ENCODE data around the gene APOL3.
"Not testable (repeated sequence)": the region's sequence is repeated elsewhere in the genome, so short reads cannot be mapped to it uniquely, and the experiment has no call there.

The APOL3 gene

DNA sequence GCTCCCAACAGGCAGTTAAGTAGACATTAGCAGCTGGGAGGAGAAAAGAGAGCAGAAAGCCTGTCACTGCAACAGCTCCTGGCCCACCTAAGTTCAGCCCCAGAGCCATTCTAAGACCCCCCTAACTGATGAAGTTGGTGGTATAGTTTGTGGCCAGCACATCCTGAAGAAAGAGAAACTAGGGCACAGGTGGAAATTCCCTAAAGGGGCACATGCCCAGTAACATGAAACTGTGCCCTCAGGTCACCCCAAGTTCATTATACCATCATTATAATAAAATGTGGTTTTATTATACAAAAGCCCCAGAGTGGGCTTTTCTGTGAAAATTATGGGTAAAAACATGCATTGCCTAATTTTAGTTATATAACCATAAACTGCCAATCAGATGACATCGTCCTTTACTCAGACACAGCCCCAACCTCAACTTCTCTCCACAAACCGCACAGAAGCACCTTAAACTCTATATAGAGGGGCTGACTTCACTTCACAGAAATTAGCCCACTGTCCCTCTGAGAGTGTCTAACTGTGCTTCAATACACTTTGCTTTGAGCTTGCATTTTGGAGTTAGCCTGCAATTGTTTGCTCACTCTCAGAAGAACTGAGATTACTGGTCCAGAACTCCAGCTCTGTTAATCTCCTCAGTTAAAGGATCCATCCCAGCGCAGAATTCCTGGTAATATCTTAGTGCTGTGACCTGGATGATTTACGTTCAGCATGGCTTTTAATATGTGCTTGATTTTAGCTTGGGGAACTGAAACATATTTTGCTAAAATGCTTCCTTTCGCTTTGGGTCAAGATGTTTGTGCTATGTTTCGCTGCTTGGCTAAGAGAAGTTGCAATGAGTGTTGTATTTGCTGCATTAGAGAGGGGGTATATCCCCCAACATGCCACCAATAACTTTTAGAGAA lies 1.8 kb upstream of the APOL3 start:
- no peak for DNase-seq (ENCODE audit: low spot score)
- FAIRE-seq: no peak

DNA sequence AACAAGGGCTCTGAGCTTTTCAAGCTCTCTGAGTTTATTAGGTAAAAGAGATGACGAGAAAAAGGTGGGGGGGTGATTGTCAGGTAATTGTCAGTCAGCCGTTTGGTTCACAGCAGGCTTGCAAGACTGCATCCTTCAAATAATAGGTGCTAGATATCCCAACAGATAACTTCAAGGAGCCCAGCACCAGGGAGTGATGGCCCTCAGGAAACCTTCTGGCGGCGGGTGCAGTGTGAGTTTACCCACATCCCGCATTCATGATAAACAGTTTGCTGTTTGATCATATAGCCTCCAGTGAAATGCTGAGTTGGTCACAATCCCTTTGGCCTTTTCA lies 1.2 kb upstream of the APOL3 start:
- not testable (repeated sequence) for DNase-seq (ENCODE audit: low spot score); FAIRE-seq

DNA sequence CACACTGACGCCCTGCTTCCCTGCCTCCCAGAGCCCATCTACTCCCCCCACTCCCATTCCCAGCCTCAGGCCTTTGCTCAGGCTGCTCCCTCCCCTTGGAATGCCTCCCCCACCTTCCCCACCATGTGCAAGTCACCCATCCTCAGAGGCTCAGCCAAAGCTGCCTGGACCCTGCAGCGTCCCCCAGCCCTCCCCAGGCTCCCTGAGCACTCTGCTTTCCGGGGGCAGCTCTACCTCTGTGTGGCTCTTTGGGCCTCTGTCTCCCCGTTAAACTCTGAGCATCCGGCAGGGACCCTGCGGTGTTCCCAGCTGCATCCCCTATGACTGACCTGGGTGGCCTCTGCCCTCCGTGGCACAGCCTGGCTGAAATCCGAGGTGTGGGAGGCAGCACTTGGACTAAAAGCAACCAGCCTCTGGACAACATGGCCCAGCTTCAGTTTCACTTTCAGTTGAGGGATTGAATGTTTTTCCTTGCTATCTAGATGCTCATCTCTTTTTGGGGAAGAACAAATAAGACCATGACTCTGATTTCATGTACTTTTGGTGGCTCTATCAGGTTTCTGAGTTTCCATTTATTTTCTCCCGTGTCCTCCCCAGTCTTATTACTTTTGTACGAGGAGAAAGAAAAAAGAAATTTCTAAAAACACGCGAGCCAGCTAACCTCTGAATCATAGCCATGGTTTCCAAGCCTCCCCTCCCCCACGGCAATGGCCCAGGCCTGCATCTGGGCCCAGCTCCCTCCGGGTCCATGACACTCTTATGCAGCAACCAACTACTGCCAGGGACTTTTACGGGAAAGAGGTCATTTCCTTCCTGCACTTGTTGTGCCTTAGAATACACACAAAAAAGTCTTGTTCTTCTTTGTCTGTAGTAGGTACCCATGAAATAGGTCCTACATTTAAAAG lies 3.8 kb downstream of the APOL3 start:
- DNase-seq (ENCODE audit: low spot score) (peak; percentile 77), FAIRE-seq (peak; percentile 37)

DNA sequence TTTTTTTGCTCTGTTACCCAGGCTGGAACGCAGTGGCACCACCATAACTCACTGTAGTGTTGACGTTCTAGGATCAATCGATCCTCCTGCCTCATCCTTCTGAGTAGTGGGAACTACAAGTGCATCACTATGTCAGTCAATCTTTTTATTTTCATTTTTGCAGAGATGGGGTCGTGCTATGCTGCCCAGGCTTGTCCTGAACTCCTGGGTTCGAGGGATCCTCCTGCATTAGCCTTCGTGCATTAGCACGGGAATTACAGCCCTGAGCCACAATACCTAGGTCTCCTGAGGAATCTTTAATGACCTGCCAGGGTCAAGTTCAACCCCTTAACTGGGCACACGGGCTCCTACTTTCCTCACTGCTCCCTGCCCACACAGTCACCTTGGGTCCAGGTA lies 4.4 kb downstream of the APOL3 start:
- no peak for FAIRE-seq
- DNase-seq (ENCODE audit: low spot score): no peak

DNA sequence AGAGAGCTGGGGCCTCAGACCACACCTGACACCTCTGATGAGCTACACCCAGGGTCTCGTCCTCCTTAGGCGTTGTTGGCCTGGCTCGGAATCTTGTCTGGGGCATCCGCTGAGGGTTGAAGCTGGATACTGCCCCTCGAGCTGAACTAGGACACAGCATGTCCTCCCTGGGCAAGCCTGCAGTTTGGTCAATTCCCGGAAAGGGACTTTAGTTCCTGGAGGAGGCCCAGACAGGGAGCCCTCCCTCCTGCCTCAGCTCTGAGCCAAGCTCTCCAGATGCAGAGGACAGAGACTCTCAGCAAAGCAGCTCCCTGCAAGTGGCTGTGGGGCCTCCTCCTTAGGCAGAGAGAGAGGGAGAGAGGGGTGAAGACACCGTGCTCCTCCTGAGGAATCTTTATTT lies 4.9 kb downstream of the APOL3 start:
- FAIRE-seq (no peak), DNase-seq (ENCODE audit: low spot score) (no peak)

DNA sequence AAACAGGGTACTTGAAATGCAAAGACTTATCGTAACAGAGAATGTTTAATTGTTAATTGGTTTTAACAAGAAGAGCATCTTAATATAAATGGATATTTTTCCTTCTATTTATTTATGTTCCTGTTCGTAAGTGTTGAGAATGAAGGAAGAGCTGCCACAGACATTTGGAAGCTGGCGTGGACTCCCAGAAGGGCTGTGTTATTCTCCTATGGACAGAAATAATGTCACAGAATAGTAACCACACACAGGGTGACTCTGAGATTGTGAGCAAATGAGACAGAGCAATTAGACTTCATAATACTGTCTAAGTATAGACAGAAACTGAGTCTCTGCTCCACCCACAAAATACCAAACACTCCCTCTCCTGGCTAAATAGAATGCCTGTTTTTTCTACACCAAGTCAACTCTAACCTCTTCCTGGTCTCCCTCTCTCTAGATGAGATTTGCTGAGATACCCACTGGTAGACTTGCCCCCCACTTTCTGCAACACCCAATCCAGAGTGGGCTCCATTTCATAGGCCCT lies 6.1 kb downstream of the APOL3 start:
- no peak for FAIRE-seq
- no peak for DNase-seq (ENCODE audit: low spot score)

DNA sequence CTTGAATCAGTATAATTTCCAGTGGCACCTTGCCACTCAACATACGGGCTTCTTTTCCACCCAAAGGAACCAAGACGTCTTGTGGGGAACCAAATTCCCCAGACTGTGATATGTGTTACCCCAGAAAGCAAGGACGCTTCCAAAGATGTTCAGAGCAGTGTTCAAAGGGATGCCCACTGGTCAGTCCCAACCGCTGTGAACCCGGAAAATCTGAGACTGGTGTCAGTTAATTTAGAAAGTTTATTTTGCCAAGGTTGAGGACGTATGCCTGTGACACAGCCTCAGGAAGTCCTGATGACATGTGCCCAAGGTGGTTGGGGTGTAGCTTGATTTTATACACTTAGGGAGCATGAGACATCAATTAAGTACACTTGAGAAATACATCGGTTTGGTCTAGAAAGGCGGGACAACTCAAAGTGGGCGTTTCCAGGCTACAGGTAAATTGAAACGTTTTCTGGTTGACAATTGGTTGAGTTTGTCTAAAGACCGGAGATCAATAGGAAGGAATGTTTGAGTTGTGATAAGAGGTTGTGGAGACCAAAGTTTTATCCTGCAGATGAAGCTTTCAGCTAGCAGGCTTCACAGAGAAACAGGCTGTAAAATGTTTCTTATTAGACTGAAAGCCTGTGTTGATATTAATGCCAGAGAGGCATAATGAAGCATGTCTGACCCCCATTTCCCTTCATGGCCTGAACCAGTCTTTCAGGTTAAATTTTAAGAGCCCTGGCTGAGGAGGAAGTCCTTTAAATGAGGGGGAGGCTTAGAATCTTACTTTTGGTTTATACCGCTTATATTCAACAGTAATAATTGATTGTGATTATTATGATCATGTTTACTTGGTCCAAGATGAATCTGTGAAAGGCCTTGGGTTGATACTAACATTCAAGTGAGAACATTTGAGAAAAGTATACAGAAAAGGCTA lies 6.8 kb downstream of the APOL3 start:
- FAIRE-seq (no peak), DNase-seq (ENCODE audit: low spot score) (no peak)

DNA sequence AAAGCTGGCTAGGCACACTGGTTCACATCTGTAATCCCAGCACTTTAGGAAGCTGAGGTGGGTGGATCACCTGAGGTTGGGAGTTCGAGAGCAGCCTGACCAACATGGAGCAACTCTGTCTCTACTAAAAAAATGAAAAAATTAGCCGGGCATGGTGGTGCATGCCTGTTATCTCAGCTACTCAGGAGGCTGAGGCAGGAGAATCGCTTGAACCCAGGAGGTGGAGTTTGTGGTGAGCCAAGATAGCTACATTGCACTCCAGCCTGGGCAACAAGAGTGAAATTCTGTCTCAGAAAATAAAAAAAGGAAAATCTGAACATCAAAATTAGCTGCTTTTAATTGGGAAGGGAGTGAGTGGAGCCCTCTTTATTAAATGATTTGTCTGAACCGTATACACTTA lies 7.7 kb downstream of the APOL3 start:
- DNase-seq (ENCODE audit: low spot score); FAIRE-seq: not testable (repeated sequence)

DNA sequence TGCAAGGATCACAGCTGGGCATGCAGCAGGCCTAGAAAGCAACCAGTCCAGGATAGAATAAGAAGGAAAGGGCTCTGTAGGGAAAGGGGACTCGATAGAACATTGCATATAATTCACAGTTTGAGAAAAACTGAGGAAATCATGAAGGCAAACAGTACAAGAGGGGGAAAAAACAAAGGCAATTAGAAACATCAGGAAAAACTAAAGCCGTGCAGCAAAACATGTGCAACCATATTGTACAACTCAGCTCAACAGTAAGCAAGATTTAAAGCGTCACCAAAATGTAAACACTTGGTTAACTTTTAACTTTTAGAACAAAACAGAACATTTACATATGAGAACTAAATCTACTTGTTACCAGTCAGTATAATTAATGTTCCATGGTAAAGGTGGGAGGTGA lies 8.5 kb downstream of the APOL3 start:
- FAIRE-seq (no peak), DNase-seq (ENCODE audit: low spot score) (no peak)

DNA sequence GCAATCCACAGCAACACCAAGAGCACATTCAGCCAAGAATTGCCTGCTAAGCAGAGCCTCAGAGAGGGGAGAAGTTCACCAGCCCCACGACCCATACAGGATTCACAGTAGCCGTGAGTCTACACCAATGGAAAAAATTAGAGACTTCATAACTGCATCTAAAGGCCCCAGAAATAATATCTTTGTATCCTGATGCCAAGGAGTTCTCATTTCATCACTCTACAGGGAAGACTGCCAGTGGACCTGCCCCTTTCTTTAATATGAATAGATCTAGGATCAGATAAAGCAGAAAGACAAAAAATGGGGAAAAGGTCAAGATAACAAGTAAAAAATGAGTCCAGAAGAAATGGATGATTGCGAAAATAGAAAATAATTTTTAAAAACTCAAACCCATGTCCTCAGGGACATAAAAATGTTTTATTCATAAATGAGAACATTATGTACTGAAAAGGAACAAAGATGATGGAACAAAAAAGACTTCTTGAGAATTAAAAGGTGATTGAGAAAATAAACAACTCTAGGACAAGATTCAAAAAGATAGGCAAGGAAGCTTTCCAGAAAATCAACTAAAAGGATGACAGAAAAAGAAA lies 9.5 kb downstream of the APOL3 start:
- DNase-seq (ENCODE audit: low spot score) (no peak), FAIRE-seq (no peak)

DNA sequence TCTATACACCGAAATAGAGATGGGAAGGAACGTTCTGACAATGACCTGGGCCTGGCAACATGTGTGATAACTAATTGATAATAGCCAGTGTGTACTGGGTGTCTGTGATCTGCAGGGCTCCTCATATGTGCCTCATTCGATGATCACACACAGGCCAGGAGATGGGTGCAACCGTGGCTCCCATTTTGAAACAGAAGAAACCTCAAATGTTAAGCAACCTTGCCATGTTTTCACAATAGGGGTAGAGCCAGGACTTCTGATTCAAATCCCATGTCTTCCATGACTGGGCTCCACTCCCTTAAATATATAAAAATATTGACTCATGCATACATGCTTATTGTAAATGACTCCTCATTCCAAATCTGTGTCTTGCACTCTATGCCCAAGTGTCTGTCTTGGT lies 11.1 kb downstream of the APOL3 start:
- DNase-seq (ENCODE audit: low spot score) (no peak), FAIRE-seq (no peak)

DNA sequence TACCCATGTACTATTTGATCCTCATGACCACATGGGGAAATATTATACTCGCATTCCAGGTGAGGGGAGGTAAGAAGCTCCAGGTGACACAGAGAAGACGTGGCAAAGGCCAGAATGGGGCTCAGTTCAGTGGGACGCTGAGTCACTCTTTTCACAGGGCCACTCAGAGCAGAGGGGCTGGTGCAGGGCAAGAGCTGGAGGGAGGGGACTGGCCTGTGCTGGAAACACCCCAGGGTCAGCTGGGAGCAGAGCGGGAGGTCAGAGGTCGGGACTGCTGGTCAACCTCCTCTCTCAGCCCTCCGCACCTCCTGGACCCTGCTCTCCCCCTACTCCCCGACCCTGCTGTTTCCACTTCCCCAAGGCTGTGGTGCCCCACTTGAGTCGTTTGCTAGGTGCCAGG lies 12.1 kb downstream of the APOL3 start:
- DNase-seq (ENCODE audit: low spot score): no peak
- no peak for FAIRE-seq

DNA sequence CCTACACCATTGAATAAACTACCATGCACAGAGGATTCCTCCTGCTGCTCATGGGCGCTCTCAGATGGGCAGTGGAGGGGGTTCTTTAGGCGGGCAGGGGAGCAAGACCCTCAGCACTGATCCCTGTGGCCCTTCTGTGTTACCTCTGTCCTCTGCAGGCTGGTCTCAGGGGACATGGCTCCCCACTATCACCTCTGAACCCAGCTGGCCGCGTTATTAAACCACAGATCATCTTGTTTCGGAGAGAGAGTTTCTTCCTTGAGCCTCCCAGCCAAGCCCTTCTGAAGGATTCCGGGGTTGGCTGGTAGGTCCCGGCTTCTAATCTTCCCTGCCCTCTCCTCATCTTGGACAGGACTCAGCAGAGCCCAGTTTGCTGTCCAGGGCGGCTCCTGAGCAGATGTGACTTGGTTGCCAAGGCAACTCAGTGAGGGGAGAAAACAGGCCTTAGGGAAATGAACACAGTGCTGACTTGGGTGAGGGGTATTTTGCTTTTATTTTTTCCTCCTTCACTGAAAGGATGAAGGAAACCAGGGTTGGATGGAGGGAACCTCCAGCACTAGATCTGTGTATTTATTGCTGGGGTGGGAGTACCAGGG lies 13.3 kb downstream of the APOL3 start:
- no peak for FAIRE-seq
- no peak for DNase-seq (ENCODE audit: low spot score)

DNA sequence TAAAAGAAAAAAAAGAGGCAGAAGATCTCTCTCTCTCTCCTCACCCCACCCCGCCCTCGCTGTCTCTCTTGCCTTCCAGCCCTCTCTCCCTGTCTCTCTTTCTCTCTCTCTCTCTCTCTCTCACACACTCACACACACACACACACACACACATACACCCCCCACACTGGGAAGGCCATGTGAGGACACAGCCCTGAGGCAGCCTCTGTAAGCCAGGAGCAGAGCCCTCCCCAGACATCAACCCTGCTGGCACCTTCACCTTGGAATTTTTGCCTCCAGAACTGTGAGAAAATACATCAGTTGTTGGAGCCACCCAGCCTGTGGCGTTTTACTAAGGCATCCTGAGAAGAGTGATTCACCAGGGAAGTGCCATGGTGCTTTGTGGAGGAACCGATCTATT lies 14.7 kb downstream of the APOL3 start:
- no peak for DNase-seq (ENCODE audit: low spot score)
- peak; percentile 83 for FAIRE-seq

DNA sequence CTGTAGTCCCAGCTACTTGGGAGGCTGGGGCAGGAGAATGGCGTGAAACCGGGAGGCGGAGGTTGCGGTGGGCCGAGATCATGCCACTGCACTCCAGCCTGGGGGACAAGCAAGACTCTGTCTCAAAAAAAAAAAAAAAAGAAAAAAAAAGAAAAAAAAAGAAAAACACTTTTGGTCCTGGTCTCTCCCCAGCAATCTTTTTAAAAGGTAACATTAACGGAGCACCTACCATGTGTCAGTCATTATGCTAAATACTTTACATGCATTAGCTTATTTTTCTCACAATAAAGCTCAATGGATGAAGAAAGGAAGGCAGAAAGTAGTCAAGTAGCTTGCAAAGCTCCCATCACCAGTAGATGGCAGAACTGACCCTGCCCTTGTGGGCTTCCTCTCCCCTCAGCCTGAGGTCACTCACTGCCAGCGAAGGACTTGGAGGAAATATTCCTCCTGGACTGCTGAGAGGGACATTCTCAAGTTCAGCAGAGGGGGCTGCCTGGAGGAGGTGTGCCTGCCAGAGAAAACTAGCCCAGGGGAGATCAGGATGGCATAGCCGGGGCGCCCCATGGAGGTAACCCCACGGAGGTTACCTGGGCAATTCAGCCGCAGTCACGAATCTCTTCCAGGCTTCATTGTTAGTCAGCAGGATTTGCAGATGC lies 15.5 kb downstream of the APOL3 start:
- DNase-seq (ENCODE audit: low spot score): peak; percentile 51
- FAIRE-seq: peak; percentile 40

DNA sequence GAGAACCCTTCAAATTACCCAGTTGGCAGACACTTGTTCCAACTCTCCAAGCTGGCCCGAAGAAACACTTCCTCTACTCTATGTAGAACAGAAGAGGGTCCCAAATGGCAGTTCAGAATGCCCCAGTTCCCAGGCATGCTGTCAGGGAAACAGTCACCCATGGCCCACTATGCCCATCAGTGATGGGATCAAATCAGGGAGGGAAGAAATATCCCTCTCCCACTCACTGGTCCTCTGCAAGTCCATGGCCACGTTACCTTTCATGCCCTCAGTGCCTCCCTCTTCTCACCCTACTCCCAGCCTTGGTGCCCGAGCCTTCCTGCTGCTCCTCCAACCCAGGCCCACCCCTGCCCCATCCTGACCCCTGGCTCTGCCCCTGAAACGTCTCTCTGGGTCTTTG lies 16.6 kb downstream of the APOL3 start:
- no peak for DNase-seq (ENCODE audit: low spot score)
- FAIRE-seq: peak; percentile 52

DNA sequence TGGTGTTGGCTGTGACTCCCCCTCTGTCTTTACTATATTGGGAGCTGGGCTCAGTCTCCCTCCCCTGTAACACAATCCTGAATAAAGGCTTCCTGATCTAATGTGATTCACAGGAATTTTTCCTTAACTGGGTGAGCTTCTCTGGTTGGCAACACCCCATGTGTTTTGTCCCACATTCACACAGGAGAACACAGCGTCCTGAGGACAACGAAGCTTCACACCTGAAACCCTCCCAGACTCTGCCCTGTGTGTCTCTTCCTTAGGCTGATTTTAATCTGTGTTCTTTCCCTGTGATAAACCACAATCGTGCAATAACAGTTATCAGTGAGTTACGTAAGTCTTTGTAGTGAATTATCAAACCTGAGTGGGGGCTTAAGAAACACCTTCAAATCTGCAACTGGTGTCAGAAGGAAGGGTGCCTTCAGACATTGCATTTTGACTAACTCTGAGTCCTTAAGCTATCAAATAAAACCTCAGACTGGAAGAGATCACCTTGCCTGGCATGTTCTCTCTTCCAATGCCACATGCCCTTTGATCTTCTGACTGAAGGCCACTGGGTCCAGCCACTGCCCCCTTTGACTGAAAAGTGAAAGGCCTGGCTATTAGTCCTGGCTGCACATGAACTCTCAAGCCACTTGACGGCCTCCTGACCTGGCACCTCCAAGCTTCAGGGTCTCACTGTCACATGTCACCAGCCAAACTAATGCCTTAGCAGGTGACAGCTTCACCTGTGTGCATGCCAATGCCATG lies 17.3 kb downstream of the APOL3 start:
- FAIRE-seq: peak; percentile 83
- no peak for DNase-seq (ENCODE audit: low spot score)

DNA sequence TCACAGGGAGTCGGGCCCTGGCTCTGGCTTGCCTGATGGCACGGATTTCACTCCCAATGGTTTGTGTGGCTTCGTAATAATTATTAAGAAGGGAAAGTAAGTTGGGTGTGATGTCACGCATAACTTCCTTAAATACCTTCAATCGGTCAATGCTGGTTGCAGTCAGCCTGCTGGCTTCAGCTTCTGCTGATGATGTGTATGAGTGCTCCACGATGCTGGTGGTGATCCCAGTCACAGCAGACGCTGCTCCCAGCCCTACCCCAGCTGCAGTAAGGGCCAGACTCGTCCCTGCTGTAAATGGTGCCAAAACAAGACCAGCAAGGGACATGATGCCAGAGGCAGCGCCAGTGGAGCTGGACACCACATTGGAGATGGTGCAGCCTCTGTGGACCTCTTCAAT lies 19.1 kb downstream of the APOL3 start:
- DNase-seq (ENCODE audit: low spot score): no peak
- FAIRE-seq: peak; percentile 42

DNA sequence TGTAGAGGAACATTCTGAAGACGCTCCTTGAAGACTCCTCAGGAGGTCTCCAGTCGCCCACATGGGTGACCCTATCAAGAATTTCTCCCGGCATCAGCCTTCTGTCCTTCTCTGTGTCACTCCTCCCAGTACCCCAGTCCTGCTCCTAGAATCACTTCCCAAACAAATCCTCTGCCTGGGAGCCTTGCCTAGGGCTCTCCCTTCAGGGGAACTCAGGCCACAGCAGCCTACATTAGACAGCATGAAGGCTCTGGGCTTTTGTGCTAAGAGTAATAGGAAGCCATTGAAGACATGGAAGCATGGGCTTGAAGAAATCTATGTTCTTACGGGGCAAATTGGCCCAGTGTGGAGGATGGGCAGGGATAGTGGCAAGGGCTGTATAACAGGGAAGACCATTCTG lies 21.8 kb downstream of the APOL3 start:
- DNase-seq (ENCODE audit: low spot score): not testable (repeated sequence)
- peak; percentile 46 for FAIRE-seq

Data from urothelium cell line (cell line).